ENCODE measurements around the gene PRIM2. TPM values are rescaled to one million over a fixed set of nuclear protein-coding genes. Genes with fewer than 3 reads are reported as not detected.
"Not testable (repeated sequence)": the region's sequence is repeated elsewhere in the genome, so short reads cannot be mapped to it uniquely, and the experiment has no call there.

PRIM2 gene
- total and polyA plus RNA-seq, 10 of the 15 experiments (the other 5 are each of a cell fraction or from before 2014, with no cell fraction given), result 13.2 to 38.6 (median 25.1) TPM

- no peak for TF ChIP-seq FOS (IDR thresholded peaks at IDR 0.05; ENCODE audit: borderline replicate concordance, extremely low read depth, insufficient read length)
- no peak for TF ChIP-seq RUNX3 (IDR thresholded peaks at IDR 0.05; ENCODE audit: low read length)
Observed at GRCh38 chr6:57268294-57268640, 49.2 kb upstream of the PRIM2 start (continued).

- H3K9me3 ChIP-seq (replicated peaks; ENCODE audit: control insufficient read depth, insufficient read depth, low read length); H3K27ac ChIP-seq (ENCODE audit: control insufficient read depth, insufficient read depth); H3K79me2 ChIP-seq (ENCODE audit: control insufficient read depth, insufficient read depth, low read length); SMC1A ChIA-PET (ENCODE audit: uncharacterized antibody, unreplicated experiment); H3K4me3 ChIP-seq; RAD21 ChIA-PET (ENCODE audit: unreplicated experiment); H3K9ac ChIP-seq (ENCODE audit: control insufficient read depth, insufficient read depth, low read length); intact Hi-C loops (cut with micrococcal nuclease; ENCODE audit: unreplicated experiment); H3K4me2 ChIP-seq (ENCODE audit: control insufficient read depth, insufficient read depth); BruUV-seq (replicated peaks); H2AFZ ChIP-seq (ENCODE audit: control insufficient read depth, low read depth, low read length); FAIRE-seq; H4K20me1 ChIP-seq (ENCODE audit: control insufficient read depth, insufficient read depth); POLR2A ChIA-PET; DNase-seq (ENCODE audit: low read depth, low spot score); ATAC-seq; H3K36me3 ChIP-seq (ENCODE audit: control insufficient read depth in 2 of 2, insufficient read depth in 2 of 2, low read length in 1 of 2); in situ Hi-C loops (cut with MboI); H3K4me1 ChIP-seq (ENCODE audit: control insufficient read depth, insufficient read depth, low read length); CTCF ChIA-PET; H3K27me3 ChIP-seq (replicated peaks in 1 of 2; ENCODE audit: control insufficient read depth in 2 of 2, insufficient read depth in 2 of 2, low read length in 1 of 2): not testable (repeated sequence)
- 85% methylated on average over 16 of the region's 17 CpGs for whole genome bisulfite sequencing (ENCODE audit: insufficient coverage, insufficient replicate concordance, low lambda C conversion rate, missing lambda C conversion rate)
Observed at GRCh38 chr6:57274113-57274824, 43.2 kb upstream of the PRIM2 start.

GRCh38 chr6:57275384-57275783, 42.0 kb upstream of the PRIM2 start:
- Histone ChIP-seq H2AFZ (ENCODE audit: control insufficient read depth, low read depth, low read length) (no peak overlapping the region), H3K4me2 (ENCODE audit: control insufficient read depth, insufficient read depth) (no peak overlapping the region), H3K27ac (ENCODE audit: control insufficient read depth, insufficient read depth) (no peak overlapping the region), H3K36me3 (ENCODE audit: control insufficient read depth in 2 of 2, insufficient read depth in 2 of 2, low read length in 1 of 2) (no peaks in the 10 kb centered on the region), H3K9me3 (replicated peaks; ENCODE audit: control insufficient read depth, insufficient read depth, low read length) (no peaks in the 10 kb centered on the region), H4K20me1 (ENCODE audit: control insufficient read depth, insufficient read depth) (no peaks in the 10 kb centered on the region), H3K27me3 (replicated peaks in 1 of 2; ENCODE audit: control insufficient read depth in 2 of 2, insufficient read depth in 2 of 2, low read length in 1 of 2) (no peaks in the 10 kb centered on the region), H3K79me2 (ENCODE audit: control insufficient read depth, insufficient read depth, low read length) (no peaks in the 10 kb centered on the region), H3K4me3 (no peak overlapping the region), H3K9ac (ENCODE audit: control insufficient read depth, insufficient read depth, low read length) (no peak overlapping the region), H3K4me1 (ENCODE audit: control insufficient read depth, insufficient read depth, low read length) (no peaks in the 10 kb centered on the region)
- BruUV-seq (replicated peaks), result no TSS peak
- ChIA-PET POLR2A (no interaction called here), CTCF (no interaction called here), RAD21 (ENCODE audit: unreplicated experiment) (no interaction called here), SMC1A (ENCODE audit: uncharacterized antibody, unreplicated experiment) (no interaction called here)
- WGBS (ENCODE audit: insufficient coverage, insufficient replicate concordance, low lambda C conversion rate, missing lambda C conversion rate), result 25% methylated on average over 3 of the region's 3 CpGs
- ATAC-seq, result no peak
- no peak for FAIRE-seq
- intact Hi-C loops (cut with micrococcal nuclease; ENCODE audit: unreplicated experiment) (no loop called here), in situ Hi-C loops (cut with MboI) (no loop called here)
- TF ChIP-seq NKRF (conservative IDR thresholded peaks at IDR 0.05) (no peak), RCOR1 (conservative IDR thresholded peaks at IDR 0.05; ENCODE audit: low read depth, low read length) (no peak), KLF5 (IDR thresholded peaks at IDR 0.05; ENCODE audit: partially characterized antibody) (no peak), CBFB (IDR thresholded peaks at IDR 0.05; ENCODE audit: low read depth) (no peak), ZNF217 (IDR thresholded peaks at IDR 0.05) (no peak), PML (IDR thresholded peaks at IDR 0.05; ENCODE audit: low read length) (no peak)
- no peak for DNase-seq (ENCODE audit: low read depth, low spot score)
